ENCODE measurements around the gene NODAL.

NODAL gene

GRCh38 chr10:70396140-70396539 is 45.3 kb downstream of the NODAL start:
- DNase-seq (ENCODE audit: low read depth in 1 of 2, low spot score in 1 of 2): no peak

GRCh38 chr10:70391654-70392053 is 49.8 kb downstream of the NODAL start:
- DNase-seq (ENCODE audit: low read depth in 1 of 2, low spot score in 1 of 2): no peak

All from stimulated activated CD4-positive, alpha-beta T cell treated with anti-CD3 and anti-CD28 coated beads, Interleukin-15, amount 100 ng/mL, for 1 hour (primary cell).